Posterior cingulate gyrus (tissue), 11 donors: ENCODE data around the gene DLG2.
"Not testable (repeated sequence)": the region's sequence is repeated elsewhere in the genome, so short reads cannot be mapped to it uniquely, and the experiment has no call there.

Experiments
- DNase-seq, 10 donors: peaks; one replicate each; pipeline versions ENCODE4 v3.0.0 to v3.0.0-alpha.2; 2020 to 2021; ENCODE audit warnings: mixed read lengths in 3 of 10
- intact Hi-C: fragments of 100-400 bp; cut with DNase I; formaldehyde crosslinking; loops from one replicate; pipeline ENCODE4 v1.15.1; 2023

DLG2 gene

DNA sequence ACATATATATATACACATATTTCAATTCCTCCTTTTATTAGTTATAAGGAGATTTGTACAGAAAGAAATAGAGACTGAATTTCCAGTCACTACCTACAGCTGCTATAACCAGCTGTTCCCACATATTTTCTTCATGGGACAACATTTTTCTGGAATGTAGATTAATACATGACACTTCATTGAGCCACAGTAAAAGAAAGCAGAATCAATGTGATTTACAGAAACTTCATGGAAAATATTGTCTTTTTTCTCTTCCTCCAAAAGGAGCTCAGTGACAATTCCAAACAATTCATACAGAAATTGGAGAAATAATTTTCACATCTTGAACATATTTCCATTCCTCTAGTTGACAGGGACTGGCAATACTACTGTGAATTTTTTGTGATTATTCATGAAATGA is 249.2 kb downstream of the DLG2 start:
- intact Hi-C loops: no loop called here
- DNase-seq: no peak

DNA sequence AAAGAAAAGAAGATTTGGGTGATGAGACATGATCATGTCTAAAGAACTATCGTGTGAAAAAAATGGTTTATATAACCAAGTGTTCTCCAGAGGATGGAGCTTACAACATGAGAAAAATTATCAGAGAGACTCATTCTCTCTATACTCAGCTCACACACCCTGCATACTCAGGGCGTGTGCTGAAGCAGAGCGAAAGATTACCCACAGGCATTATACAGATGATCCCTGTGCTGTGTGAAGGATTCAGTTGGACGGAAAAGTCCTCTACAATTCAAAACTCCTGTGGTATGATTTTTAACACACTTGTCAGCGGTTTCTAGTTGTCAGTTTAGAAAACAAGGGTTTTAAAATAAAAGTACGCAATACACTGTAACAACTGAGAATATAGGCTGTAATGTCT is 267.3 kb downstream of the DLG2 start:
- intact Hi-C loops: no loop called here
- DNase-seq: no peak

DNA sequence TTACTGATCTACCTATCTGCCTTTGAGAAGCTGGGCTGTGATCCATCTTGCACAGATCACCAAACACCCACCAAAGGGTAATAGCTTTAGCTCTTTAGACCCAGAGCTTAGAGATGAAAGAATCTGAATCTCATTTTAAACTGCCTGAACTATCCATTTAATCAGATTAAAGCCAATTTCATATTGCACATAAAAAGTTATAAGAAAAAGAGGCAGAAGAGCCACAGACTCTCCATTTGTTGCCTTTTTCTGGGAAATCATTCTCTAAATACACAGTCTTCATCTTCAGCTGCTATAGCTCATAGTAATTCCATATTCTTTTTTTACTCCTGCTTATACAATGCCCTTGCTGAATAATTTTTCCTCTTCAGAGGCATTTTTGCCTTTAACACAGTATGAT is 271.2 kb downstream of the DLG2 start:
- no peak for DNase-seq
- intact Hi-C loops: no loop called here

DNA sequence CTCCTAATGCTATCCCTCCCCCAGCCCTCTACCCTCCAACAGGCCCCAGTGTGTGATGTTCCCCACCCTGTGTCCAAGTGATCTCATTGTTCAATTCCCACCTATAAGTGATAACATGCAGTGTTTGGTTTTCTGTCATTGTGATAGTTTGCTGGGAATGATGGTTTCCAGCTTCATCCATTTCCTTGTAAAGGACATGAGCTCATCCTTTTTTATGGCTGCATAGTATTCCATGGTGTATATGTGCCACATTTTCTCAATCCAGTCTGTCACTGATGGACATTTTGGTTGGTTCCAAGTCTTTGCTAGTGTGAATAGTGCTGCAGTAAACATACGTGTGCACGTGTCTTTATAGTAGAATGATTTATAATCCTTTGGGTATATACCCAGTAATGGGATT is 277.6 kb downstream of the DLG2 start:
- intact Hi-C loops, DNase-seq: not testable (repeated sequence)

DNA sequence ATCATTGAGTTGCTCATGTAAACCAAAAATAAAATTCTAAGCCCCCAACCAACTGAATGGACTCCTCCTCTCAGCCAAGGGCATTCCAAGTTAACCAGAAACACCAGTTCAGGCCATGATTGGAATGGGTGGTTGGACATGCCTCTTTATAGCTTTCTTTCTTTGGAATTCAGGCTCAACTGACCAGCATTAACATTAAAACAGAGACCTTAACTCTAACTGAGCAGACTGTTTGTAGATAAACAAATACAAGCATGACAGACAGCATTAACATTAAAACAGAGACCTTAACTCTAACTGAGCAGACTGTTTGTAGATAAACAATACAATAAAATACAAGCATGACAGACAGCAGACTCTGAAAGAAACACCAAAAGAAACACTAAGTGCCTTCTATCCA is 278.2 kb downstream of the DLG2 start:
- DNase-seq: no peak
- intact Hi-C loops: no loop called here

DNA sequence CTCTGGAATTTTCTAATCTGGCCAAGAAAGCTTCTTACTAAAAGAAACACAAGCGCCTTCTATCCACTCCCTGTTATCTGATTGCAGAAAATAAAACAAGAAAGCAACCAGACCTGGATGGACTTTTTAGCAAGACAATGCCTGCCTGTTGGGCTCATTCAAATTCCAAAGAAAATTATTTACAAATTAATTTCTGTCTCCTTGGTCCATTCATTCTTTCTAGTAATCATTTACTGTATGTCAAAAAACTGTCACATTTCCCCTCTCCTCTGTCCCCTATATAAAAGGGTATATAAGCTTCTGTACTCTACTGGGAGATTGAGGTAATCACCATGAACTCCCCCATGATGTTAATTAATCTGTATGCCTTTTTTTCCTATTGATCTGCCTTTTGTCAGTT is 279.9 kb downstream of the DLG2 start:
- intact Hi-C loops: no loop called here
- no peak for DNase-seq

DNA sequence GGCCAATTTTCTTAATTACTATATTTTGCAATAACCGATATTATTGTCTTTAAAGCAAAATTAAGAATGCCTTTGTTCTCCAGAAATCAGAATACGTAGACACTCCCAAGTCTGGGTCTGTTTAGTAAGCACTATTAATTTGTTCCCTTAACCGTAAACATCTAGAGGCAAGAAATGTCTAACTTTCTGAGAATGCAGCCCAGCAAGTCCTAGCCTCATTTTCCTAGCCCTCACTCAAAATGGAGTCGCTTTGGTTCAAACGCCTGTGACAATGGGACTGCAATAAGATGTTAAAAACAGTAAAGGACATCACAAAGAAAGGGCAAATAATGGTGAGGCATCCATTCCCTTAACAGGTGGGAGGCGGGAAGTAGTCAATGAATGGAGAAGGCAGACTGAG is 280.7 kb downstream of the DLG2 start:
- intact Hi-C loops: no loop called here
- no peak for DNase-seq

DNA sequence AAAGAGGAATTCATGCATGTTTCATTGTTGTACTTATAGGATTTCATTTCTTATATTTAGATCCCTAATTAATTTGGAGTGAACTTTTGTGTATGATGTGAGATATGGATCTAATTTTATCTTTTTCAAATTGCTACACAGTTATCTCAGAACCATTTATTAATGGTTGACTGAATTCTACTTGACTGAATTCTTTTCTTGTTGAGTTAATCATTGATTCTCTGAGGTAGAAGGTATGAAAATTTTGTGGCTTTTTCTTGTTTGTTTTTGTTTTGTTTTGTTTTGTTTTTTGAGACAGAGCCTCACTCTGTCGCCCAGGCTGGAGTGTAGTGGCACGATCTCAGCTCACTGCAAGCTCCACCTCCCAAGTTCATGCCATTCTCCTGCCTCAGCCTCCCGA is 286.3 kb downstream of the DLG2 start:
- intact Hi-C loops: not testable (repeated sequence)

DNA sequence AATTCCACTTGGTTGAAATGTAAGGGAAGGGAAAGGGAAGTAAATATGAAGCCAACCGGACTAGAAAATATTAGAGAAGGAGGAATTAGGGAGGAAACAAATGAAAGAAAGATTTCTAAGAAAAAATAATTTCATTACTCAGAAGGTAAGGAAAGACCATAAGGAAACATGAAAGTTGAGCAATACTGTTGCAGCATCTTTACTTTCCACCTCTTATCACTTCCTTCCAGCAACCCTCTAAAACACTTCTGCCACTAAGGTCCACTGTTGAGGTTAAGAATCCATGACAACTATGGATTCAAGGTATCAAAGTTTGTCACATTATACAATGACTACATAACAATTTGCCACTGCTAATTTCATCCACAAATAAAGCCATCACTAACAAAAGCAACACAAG is 308.6 kb downstream of the DLG2 start:
- intact Hi-C loops: no loop called here
- DNase-seq: no peak

More for the DNA sequence above, 286.3 kb downstream of the DLG2 start:
- not testable (repeated sequence) for DNase-seq

DNA sequence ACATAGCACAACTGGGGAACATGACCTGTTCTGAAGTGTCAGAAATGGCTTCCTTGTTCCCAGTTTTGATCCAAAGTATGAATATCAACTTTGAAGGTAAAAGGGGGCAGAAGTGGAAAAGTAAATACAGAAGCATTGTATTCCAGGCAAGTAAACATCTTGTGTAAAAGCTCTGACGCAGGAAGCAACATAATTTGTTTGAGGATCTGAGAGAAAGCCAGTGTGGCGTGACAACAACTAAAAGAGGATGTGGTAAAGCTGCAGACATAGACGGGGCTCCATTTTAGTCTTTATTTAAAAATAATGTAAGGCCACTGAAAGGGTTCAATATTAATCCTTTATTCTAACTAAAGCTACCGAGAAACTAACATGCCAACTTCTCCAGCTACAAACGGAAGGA is 310.2 kb downstream of the DLG2 start:
- intact Hi-C loops: no loop called here

DNA sequence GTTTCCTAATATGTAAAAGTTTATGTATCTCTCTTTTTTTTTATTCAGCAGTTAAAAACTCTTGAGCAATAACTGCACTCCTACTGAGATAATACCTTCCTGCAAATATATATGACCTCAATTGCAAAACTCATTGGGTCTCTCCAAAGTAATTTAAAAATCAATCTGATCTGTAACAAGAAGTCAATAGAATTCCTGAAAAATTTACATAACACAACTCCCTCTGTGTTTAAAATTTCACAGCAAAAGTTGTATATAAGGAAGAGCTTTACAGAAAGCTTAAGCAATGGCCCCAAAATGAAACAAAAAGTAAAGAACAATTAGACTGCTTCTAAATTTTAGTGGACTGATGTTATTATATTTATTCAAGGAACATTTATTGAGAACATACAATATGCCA is 313.4 kb downstream of the DLG2 start:
- intact Hi-C loops: no loop called here
- no peak for DNase-seq

More for the DNA sequence above, 310.2 kb downstream of the DLG2 start:
- no peak for DNase-seq

DNA sequence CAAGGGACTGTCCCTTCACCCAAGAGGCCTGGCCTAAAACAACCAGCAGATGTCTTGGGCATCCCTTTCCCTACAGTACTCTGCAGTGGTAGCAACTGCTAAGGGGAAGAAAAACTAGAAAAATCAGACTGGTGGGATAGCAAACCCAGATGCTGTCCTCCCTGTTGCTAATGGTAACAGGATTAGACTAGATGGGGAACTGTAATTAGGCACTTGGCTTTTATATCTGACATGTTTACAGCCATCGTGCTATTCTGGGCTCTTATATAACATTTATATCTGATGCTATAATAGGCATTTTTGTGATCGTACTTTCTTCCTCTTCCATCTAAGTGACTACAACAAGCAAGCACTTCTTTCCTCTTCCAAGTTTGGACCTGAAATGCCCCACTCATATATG is 316.7 kb downstream of the DLG2 start:
- peak in 1 of 10 donors; percentile 8 for DNase-seq
- intact Hi-C loops: no loop called here

DNA sequence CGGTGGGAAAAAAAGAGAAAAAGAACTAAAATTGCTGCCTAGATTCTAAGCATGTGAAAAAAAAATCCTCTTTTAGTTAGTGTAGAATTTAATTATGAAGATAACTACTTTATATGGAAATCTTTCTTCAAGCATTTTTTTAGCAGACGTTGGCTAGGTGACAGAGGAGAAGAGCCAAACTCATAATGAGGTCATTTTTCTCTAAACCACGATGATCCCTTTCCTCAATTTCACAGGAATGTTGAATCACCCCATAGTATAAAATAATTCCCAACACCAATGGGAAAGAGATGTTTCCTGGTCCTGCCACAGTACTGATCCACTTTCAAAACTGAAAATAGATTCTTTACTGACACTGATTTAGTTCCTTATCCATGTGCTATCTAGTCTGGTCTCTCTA is 319.8 kb downstream of the DLG2 start:
- intact Hi-C loops: no loop called here

DNA sequence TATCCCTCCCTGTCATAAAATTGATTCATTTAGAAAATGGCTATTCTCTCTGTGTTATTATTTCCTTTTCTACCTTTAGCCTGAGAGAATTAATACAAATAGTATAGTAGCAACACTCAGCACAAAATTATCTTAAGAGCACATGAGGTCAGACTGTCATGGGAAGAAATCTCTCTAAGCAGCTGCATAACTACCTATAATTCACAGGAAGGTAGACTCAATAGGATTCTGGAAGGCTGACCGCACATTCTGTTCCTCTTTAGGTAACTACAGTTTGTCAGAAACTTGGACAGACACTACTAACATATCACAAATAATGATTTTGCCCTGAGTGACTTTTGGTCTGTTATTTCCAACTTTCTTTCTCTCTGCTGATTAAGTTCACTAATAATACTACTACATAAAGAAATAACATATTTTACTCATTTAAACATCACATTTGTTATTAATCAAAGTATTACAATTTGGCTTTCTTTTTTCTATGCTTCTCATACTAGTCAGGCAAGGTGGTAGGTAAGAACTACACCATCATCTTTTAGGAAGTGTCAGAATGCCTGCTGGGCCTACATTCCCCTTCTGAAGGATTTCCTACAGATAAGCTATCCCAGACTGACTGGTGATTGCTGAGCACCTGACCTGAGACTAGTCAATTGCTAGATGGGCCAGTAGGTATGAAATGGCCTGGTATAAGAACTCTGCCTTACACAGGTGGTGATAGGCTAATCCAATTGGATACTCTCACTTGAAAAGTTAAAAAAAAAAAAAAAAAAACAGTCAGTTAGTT is 325.1 kb downstream of the DLG2 start:
- intact Hi-C loops: no loop called here
- DNase-seq: no peak

More for the DNA sequence above, 319.8 kb downstream of the DLG2 start:
- no peak for DNase-seq

DNA sequence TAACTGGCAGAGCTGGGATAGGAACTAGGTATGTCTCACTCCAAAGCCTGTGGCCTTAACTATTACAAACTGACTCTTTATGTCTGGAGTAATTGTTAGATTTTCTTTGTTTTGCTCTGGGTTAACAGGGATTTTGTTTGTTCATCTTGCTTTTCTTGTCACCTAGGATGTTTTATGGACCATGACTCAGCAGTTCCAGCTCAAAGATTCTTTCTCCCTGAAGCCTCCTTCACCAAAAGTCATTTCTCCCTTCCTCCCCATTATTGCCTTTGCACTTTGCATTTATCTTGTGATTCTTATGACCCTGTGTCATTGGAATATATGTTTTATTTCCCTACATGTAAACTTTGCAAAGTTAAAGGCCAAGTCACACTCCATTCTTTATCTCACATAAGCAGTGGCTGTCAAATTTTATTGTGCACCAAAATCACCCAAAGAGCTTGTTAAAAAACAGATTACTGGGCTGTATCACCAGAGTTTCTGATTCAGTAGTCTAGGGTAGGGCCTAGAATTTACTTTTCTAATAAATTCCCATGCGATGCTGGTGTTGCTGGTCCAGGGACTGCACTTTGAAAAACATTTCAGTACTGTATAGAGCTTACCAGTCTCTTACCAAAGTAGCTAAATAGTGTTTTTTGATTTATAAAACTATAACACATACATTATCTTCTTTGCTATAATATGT is 327.7 kb downstream of the DLG2 start:
- intact Hi-C loops: no loop called here
- DNase-seq: no peak

DNA sequence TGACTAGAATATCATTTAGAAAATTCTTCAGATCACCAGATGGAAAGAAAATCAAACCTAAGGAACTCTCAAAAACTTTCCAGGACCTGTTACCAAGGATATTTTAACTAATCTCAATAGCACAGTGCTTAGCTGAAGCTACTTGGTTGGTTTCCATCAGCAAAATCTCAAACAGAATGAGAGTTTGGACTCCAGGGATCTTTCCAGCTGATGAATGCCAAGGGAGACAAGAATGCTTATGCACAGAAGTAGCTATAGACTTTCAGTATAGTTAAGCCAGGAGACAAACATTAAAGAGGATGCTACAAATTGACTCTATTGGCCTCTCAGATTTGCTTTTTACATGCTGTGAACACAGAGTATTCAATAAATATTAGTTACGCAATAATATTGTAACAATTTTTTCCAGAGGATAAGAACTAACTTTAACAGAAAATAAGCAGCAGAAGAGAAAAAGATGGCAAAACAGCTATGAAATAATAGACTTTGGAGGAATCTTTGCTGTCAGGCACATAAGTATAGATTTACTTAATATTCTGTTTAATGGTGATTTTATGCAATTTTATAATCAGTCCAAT is 331.4 kb downstream of the DLG2 start:
- intact Hi-C loops: no loop called here
- no peak for DNase-seq

DNA sequence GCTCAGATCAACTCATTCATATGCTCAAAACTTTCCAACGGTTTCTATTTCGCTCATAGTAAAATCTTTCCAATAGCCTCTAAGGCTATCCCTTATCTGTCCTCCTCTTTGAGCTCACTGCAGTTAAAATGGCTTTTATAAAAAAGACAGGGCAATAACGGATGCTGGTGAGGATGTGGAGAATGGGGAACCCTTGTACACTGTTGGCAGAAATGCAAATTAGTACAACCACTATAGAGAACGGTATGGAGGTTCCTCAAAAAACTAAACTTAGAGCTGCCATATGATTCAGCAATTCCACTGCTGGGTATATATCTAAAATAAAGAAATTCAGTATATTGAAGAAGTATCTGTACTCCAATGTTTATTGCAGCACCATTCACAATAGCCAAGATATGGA is 345.6 kb downstream of the DLG2 start:
- DNase-seq: no peak
- intact Hi-C loops: no loop called here

DNA sequence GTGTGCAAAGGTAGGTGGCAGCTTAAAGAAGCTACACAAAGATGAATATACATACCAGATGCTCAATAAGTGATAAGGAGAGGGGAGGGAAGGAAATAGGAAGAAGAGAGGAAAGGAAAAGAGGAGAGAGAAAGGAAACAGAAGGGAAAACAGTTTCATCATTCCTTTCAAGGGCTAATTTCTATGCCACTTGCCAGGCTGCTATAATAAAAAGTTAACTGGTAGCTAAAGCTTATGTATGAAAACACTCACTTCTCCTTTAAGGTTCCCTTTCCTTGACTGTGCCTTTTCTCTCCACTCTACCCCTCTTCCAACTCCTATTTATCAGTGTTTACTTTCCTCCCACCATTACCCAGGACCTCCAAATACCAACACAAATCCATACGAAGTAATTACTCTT is 347.9 kb downstream of the DLG2 start:
- no peak for DNase-seq
- intact Hi-C loops: no loop called here

DNA sequence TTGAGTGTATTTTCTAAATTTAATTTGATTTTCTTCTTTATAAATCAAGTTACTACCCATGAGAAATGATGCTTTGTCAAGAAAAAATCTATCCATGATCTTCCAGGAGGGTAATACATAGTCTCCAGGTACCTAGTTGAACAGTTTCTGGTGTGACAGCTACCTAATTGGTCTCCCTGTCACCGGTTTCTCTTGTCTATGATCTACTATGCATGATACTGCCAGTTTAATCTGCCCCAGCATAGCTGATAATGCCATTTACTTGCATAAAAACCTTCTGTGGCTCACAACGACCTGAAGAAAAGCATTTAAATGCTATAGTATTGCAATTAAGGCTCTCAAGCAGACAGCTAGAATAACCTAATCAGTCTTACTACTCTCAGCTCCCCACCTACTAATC is 349.5 kb downstream of the DLG2 start:
- intact Hi-C loops: no loop called here
- DNase-seq: no peak

DNA sequence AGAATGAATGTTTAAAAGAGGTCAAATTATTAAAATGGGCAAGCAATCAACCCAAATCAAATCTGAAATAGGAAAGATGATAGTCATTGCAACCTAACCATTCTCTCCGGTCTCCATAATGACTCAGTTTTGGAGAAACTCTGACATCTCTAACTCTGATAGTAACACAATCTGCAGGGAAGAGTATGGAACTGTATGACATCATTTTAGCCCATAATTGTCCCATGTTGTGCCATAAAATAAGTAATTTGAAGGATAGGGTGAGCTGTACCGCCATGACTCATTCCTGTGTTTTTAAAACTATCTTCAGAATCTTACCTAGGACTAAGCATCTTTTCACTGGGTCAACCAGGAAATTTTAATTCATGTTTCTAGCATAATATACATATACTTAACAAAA is 350.8 kb downstream of the DLG2 start:
- no peak for DNase-seq
- intact Hi-C loops: no loop called here

DNA sequence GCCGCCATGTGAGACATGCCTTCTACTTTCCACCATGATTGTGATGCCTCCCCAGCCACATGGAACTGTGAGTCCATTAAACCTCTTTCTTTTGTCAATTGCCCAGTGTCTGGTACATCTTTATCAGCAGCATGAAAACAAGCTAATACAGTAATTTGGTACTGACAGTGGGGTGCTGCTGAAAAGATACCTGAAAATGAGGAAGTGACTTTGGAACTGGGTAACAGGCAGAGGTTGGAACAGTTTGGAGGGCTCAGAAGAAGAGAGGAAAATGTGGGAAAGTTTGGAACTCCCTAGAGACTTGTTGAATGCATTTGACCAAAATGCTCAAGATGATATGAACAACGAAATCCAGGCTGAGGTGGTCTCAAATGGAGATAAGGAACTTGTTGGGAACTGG is 356.8 kb downstream of the DLG2 start:
- intact Hi-C loops, DNase-seq: not testable (repeated sequence)

DNA sequence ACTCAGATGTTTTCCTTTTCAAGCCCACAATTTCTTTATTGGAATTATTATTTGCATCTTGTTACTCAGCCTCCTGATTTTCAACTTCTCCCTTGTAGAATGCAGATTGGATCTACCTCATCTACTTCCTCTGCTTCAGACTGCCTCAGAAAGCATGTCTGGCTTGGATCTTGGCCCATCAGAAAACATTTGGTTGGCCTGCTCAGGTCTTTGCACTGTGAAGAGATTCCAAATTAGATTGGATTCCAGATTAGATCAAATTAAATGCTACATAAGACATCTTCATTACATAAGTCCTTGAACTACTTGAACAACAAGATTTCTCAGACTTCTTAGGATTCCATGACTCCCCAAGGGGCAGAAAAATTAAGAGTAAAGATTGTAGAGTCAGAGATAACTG is 358.0 kb downstream of the DLG2 start:
- intact Hi-C loops: no loop called here
- no peak for DNase-seq
